Lung (tissue), 12 donors: ENCODE results near the gene TIE1. TPM values are rescaled to one million over a fixed set of nuclear protein-coding genes. Genes with fewer than 3 reads are reported as not detected.
"Not testable (repeated sequence)": the region's sequence is repeated elsewhere in the genome, so short reads cannot be mapped to it uniquely, and the experiment has no call there.

Source experiments
- ATAC-seq: fragments of 200-7000 bp; cut with Tn5 transposase; one replicate; pipeline ENCODE4 v1.9.1; 2020; ENCODE audit warnings: moderate number of reproducible peaks; ENCODE audit not compliant: insufficient read depth, low FRiP score
- DNase-seq, 3 donors: peaks; one replicate each; pipeline ENCODE4 v3.0.0-alpha.2; 2013 to 2017
- H3K27ac ChIP-seq, 2 donors: one replicate each; pipeline ENCODE4 v1.5.1; 2013; ENCODE audit warnings: mild to moderate bottlenecking in 2 of 2, moderate library complexity in 2 of 2, control low read depth in 1 of 2, inconsistent platforms in 1 of 2, low read depth in 1 of 2, low read length in 1 of 2
- H3K27me3 ChIP-seq, 3 donors: one replicate each; pipeline ENCODE4 v1.5.1; 2013; ENCODE audit warnings: low read length in 2 of 3; ENCODE audit not compliant: control insufficient read depth in 3 of 3, insufficient read depth in 3 of 3
- H3K36me3 ChIP-seq, 4 donors: one replicate each; pipeline ENCODE4 v1.5.1; 2013; ENCODE audit warnings: low read length in 4 of 4, mild to moderate bottlenecking in 1 of 4, moderate library complexity in 1 of 4; ENCODE audit not compliant: control insufficient read depth in 4 of 4, insufficient read depth in 4 of 4
- H3K4me1 ChIP-seq, 5 donors: one replicate each; pipeline ENCODE4 v1.5.1; 2013; ENCODE audit warnings: low read length in 5 of 5, mild to moderate bottlenecking in 2 of 5, moderate library complexity in 1 of 5; ENCODE audit not compliant: control insufficient read depth in 5 of 5, insufficient read depth in 5 of 5
- H3K4me3 ChIP-seq: one replicate; pipeline ENCODE4 v1.5.1; 2013; ENCODE audit warnings: mild to moderate bottlenecking, control low read depth, moderate library complexity
- H3K9ac ChIP-seq, 2 donors: one replicate each; pipeline ENCODE4 v1.5.1; 2013; ENCODE audit warnings: low read length in 2 of 2, control low read depth in 1 of 2; ENCODE audit not compliant: insufficient read depth in 1 of 2
- H3K9me3 ChIP-seq, 4 donors: one replicate each; pipeline ENCODE4 v1.5.1; 2013; ENCODE audit warnings: low read length in 3 of 4, mild to moderate bottlenecking in 1 of 4, moderate library complexity in 1 of 4; ENCODE audit not compliant: control insufficient read depth in 4 of 4, insufficient read depth in 3 of 4
- WGBS, 2 donors: extraction: QIAGEN DNeasy Blood & Tissue Kit; methylation state at CpG; one replicate each; pipeline ENCODE4 v1.1.7; 2013; 5-methylcytosine and 5-hydroxymethylcytosine counted together
- polyA plus RNA-seq, 2 donors: library from polyadenylated mRNA; stranded (reverse); fragments of 200-250 nt; gene quantifications; one replicate each; pipeline ENCODE4 v1.2.1, GENCODE V29; 2013
- total RNA-seq, 2 donors: library from RNA; depleted of rRNA in 1 of 2; stranded (reverse); fragments of >200 nt in 1 of 2; gene quantifications; one replicate each; pipeline ENCODE4 v1.2.1, GENCODE V29; 2014 to 2021
- TF ChIP-seq, protein P1 (sequence below): IDR thresholded peaks from 2 replicates; pipeline ENCODE4 v1.5.1; 2012; ENCODE audit warnings: mild to moderate bottlenecking; ENCODE audit errors: control extremely low read depth, extremely low read depth
- donor health status: control.
- donor health status: control.
- donor health status: Bipolar disorder and iron deficiency.
- donor health status: healthy.
- donor health status: DM: yes; HTN: yes; CAD: no.

Gene TIE1
- total and polyA plus RNA-seq, 4 donors: 20.5 to 133 (median 42.1) TPM

DNA sequence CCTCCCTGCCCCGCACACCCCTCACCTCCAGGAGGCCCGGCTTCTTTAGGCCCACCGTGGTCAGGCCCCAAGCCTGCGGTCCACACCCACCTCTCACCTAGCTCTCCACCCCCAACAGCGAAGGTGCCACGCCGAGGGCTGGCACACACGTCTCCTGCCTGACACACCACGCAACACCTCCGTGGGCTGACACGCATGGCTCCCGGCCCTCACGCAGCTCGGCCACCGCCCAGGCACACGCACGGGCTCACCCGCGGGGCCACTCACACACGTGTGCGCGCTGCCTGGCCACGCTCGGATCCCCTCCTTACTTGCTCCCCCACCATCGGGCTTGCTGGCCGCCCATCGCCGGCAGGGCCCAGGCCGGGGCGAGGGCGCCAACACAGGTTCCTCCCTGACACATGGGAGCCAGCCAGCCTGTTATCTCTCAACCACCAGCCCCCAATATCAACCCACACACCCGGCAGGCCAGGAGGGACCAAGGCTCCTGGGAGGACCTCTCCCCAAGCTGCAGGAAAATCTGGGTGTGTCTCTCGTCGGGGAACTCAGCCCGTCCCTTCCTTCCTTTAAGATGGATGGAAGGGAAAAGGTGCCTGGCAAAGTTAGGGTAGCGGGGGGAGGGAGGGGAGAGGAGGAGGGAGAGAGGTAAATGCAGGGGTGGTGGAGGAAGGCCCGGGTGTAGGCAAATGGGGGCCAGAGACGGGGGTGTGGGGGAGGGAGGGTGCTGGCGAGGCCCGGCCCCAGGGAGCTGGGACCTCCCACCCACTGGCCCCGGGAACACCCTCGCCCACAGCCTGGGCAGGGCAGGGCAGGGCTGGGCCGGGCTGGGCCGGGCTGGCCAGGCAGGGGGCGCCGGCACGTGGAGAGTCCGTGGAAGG is 66.5 kb downstream of the TIE1 start:
- Histone ChIP-seq H3K4me3 (peak overlapping the region; percentile 88), H3K9ac (peak overlapping the region in 1 of 2 donors; percentile 58), H3K9me3 (no peaks in the 10 kb centered on the region), H3K27me3 (no peaks in the 10 kb centered on the region), H3K36me3 (peaks cover 11 to 27% (median 20%) of the 10 kb centered on the region in 4 donors), H3K27ac (peak overlapping the region; percentile 98), H3K4me1 (peaks cover 3 to 20% (median 10%) of the 10 kb centered on the region in 5 donors)
- ATAC-seq (peak; percentile 71), DNase-seq (no peak)
- TF ChIP-seq, protein P1, sequence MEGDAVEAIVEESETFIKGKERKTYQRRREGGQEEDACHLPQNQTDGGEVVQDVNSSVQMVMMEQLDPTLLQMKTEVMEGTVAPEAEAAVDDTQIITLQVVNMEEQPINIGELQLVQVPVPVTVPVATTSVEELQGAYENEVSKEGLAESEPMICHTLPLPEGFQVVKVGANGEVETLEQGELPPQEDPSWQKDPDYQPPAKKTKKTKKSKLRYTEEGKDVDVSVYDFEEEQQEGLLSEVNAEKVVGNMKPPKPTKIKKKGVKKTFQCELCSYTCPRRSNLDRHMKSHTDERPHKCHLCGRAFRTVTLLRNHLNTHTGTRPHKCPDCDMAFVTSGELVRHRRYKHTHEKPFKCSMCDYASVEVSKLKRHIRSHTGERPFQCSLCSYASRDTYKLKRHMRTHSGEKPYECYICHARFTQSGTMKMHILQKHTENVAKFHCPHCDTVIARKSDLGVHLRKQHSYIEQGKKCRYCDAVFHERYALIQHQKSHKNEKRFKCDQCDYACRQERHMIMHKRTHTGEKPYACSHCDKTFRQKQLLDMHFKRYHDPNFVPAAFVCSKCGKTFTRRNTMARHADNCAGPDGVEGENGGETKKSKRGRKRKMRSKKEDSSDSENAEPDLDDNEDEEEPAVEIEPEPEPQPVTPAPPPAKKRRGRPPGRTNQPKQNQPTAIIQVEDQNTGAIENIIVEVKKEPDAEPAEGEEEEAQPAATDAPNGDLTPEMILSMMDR: no peak
- 1% methylated on average over 46 to 48 of the region's 48 CpGs for WGBS, 2 donors

DNA sequence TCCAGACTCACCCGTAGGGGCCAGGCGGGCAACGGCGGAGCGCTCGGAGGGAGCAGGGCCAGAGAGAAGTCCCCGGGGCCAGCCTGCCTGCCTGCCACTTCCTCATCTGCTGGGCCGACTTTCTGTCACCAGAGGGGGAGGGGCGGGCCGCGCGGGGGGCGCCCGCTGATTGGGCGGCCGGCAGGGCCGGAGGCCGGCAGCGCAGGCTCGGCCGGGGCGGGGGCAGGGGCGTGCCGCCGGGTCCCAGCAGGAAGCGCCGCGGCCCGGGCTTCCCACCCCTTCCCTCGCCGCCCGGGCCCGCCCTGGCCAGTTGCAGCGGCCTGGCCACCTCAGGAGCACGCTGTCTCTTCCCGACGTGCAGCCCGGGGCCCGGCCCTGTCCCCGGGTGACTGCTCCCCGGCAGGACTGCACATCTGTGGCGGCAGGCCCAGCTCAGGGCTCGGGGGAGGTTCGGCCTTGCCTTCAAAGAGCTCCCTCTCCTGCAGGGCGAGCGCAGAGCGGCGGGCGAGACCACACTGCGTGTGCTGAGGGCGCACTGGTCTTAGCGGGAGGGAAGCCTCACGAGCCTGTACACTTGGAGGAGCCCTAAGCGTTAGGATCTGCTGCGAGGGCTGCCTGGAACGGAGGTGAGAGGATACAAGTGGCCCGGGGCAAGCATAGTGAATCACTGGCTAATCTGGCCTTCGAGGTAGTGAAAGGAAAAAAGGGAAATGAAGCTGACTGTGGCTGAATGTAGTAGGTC is 67.3 kb downstream of the TIE1 start, which contains the start of gene ELOVL1:
Gene ELOVL1 (minus strand): TSS at position 108 of the 742 bp plus-strand sequence. CDS start 2,402 bp downstream, outside the sequence.
- H3K27me3 ChIP-seq: no peaks in the 10 kb centered on the region
- WGBS, 2 donors: 0 to 1% methylated on average over 39 to 58 of the region's 58 CpGs
- peak within 1 kb of the TSS; percentile 88 for H3K4me3 ChIP-seq
- H3K9ac ChIP-seq: peak within 1 kb of the TSS; percentile 56 to 82
- H3K36me3 ChIP-seq: peaks cover 11 to 23% (median 17%) of the 10 kb centered on the region in 4 donors
- TF ChIP-seq, protein P1: no peak
- no peaks in the 10 kb centered on the region for H3K9me3 ChIP-seq
- H3K27ac ChIP-seq: peak within 1 kb of the TSS; percentile 98
- ATAC-seq (peak; percentile 91), DNase-seq (peak; percentile 91 to 95 (median 94))
- H3K4me1 ChIP-seq: peaks cover 3 to 20% (median 10%) of the 10 kb centered on the region in 5 donors

DNA sequence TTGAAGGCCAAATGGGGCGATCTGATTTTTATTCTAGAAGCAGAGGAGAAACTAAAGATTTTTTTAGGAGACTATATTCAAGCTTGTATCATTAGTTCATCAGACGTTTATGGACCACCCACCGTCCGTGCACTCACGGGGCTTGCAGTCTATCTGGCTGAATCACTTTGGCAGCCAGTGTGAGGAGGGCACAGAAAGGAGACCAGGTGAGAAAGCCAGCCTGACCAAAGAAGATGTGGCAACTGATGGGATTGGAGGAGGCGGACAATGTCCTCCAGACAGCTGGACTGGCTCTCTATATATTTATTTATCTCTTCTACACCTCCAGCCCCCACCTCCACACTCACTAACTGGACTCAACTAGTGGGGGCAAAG is 67.9 kb downstream of the TIE1 start:
- Histone ChIP-seq H3K36me3 (peaks cover 6 to 17% (median 12%) of the 10 kb centered on the region in 4 donors), H3K9ac (peak overlapping the region; percentile 56 to 82), H3K27ac (peak overlapping the region; percentile 93 to 98), H3K27me3 (no peaks in the 10 kb centered on the region), H3K4me1 (peaks cover 3 to 20% (median 13%) of the 10 kb centered on the region in 5 donors), H3K4me3 (no peak overlapping the region), H3K9me3 (no peaks in the 10 kb centered on the region)
- DNase-seq (no peak), ATAC-seq (no peak)
- TF ChIP-seq, protein P1: no peak
- WGBS, 2 donors: 17 to 18% methylated on average over 6 of the region's 6 CpGs

DNA sequence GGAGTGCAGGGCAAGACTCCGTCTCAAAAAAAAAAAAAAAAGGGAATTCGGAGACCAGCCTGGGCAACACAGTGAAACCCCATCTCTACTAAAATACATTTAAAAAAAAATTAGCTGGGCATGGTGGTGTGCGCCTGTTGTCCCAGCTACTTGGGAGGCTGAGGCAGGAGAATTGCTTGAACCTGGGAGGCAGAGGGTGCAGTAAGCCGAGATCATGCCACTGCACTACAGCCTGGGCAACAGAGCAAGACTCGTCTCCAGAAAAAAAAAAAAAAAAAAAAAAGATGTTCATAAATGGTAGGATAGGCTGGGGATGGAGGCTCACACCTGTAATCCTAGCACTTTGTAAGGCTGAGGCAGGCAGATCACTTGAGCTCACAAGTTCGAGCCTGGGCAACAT is 69.0 kb downstream of the TIE1 start:
- ATAC-seq, H3K27me3 ChIP-seq, H3K4me3 ChIP-seq, DNase-seq, H3K27ac ChIP-seq, H3K9me3 ChIP-seq, H3K36me3 ChIP-seq, H3K9ac ChIP-seq: not testable (repeated sequence)
- peaks cover 3 to 20% (median 18%) of the 10 kb centered on the region in 5 donors for H3K4me1 ChIP-seq
- WGBS, 2 donors: 95 to 97% methylated on average over 6 of the region's 6 CpGs
